Fibroblast of skin of abdomen (primary cell): ENCODE data around the gene CGGBP1. TPM values are rescaled to one million over a fixed set of nuclear protein-coding genes. Genes with fewer than 3 reads are reported as not detected.

Source experiments
- DNase-seq: peaks from one replicate; pipeline ENCODE4 v3.0.0-alpha.2; 2013
- polyA plus RNA-seq, 2 experiments: library from polyadenylated mRNA; unstranded; fragments of 120-200 nt; gene quantifications; one replicate each; pipeline ENCODE4 v1.2.1, GENCODE V29; 2013; ENCODE audit not compliant: insufficient read length in 2 of 2

Gene CGGBP1
- polyA plus RNA-seq (2013, experiment 1 of 2; ENCODE audit: insufficient read length) = 75.3 TPM
- polyA plus RNA-seq (2013, experiment 2 of 2; ENCODE audit: insufficient read length) = 72.3 TPM

DNA sequence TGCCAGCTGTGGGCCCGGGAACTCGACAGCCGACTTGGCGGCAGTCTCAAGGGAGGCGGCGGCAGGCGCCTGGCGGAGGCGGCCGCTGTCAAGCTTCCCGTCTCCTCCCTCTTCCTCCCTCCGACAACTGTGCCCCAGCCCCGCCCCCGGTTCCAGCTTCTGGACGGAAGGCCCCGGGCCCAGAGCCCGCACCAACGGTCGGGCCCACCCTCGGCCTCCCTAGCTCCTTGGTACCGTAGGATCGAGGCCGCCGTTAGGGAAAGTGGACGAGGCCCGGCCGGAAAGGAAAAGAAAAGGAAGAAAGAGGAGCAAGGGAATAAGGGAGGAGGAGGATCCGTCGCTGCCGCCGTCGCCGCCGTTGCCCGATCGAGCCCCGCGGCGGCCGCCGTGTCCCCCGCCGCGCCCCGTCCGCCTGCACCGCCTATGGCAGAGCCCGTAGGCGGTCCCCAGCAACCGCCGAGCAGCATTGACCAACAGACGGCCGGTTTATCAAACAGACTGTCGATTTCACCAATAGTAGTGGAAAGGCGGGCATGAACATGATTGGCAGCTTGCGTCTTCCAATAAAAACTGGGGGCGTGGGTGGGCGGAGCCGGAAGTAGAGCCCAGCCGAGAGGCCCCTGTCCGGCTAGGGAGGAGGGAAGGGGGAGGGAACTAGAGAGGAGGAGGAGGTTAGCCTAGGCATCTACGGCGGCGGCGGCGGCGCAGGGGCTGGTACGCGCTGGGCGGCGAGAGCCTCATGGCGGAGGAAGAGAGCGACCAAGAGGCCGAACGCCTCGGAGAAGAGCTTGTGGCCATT lies at the start of gene CGGBP1, which contains the start of gene ZNF654:
TSS of gene CGGBP1 (minus strand) at position 425 of the 799 bp plus-strand sequence. CDS start 3,029 bp downstream, outside the sequence.
TSS of gene ZNF654 (plus strand) at position 675 of the 799 bp plus-strand sequence. CDS start at position 740, 65 bp downstream.
- DNase-seq = peak; percentile 99

DNA sequence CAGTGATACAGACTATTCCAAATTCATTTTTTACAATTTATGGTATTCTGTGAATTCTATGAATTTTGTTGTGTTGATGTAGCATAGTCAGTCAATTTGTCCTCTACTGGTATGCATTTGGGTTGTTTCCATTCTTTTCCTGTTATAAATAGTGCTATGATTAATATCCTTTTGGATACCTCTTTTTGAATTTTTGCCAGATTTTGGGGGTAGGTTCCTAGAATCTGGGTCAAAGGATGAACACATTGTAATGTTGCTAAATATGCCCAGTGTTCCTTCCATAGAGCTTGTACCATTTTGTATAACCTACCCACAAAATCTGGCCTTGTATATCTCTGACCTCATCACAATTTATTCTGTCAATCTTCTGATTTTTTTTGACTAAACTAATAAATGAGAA lies 46.5 kb upstream of the CGGBP1 start:
- peak; percentile 32 for DNase-seq

- no peak for DNase-seq
Measured at GRCh38 chr3:88101142-88101541, 42.3 kb upstream of the CGGBP1 start.

- no peak for DNase-seq
Measured at GRCh38 chr3:88093266-88093665, 34.5 kb upstream of the CGGBP1 start.

DNA sequence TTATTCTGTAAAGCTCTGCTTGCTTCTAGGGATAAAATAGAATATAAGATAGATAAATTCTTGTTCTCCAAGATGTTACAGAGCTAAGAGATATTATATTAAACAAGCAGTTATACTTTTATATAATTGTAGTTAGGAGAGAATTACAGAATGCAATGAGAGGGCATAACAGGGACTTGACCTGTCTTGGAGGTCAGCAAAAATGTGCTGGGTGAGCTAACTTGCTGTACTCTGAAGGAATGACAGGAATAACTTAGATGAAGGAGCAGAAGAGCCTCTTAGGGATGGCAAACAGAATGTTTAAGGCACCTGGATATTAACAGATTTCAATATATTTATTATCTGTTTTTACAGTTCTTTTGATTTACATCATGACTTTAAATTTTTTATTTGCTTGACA lies 33.5 kb upstream of the CGGBP1 start:
- no peak for DNase-seq

GRCh38 chr3:88090681-88091080 lies 31.9 kb upstream of the CGGBP1 start:
- no peak for DNase-seq

GRCh38 chr3:88084097-88084501 lies 25.3 kb upstream of the CGGBP1 start:
- DNase-seq = no peak

DNA sequence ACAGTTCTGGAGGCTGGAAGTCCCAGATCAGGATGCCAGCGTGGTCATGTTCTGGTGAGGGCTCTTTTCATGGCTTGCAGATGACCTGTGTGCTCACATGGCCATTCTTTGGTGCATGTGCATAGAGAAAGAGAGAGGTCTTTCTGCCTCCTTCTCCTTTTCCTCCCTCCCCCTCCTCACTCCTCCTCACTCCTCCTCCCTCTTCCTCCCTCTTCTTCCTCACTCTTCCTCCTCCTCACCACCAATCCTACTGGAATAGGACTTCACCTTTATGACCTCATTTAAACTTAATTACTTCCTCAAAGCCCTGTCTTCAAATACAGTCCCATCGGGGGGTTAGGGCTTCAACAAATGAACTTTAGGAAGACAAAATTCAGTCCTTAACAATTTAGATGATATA lies 24.0 kb upstream of the CGGBP1 start:
- no peak for DNase-seq

DNA sequence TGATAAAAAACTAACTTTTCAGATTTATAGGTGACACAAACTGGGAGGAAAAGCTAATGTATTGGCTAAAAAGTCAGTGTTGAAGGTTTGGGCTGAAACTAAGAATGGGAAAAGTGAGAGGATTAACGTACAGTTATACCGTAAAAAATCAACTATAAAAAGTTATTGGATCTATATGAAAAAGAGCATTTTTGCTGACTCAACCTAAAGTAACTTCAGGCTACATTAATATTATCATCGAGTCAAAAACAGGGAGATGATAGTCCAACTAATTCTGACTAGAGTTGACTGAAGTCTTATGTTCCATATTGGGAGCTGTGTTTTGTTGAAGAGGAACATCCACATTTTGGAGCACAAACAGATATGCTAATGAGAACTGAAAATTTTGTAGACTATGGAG lies 20.1 kb upstream of the CGGBP1 start:
- no peak for DNase-seq

DNA sequence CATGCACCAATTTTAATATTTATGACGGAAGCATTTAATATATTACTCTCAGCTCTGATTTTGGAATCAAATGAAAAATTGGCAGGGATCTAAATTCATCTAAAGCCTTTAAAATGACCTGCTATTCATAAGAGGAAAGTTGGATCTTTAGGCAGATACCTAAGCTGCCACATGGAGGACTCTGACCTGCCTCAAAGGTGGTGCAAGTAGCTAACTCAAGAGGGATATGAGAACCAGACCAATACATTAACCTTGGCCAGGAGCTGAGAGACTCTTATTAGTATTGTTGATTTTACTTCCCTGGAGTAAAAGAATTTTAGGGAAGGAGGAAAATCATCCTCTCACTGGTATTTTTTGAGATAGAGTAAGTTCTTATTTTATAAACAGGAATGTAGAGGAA lies 17.9 kb upstream of the CGGBP1 start:
- DNase-seq = no peak

DNA sequence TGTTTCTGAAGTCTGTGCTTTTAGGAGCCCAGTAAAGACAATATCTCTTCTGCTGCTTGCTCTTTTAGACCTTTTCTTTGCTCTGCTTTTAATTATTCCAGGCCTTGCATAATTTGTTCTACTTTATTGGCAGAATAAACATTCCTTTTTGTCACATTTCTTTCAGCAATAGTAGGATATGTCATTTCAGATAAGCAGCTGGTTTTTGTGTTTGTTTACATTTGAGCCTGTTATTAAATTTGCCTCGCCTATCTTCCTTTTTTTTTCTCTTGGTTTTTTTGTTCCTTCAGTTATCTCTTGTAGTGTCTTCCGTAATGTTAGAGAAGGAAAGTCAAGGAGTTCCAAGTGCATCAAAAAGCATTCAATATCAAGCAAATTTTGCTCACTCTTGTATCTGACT lies 16.7 kb upstream of the CGGBP1 start:
- DNase-seq = no peak

- no peak for DNase-seq
Measured at GRCh38 chr3:88075072-88075471, 16.3 kb upstream of the CGGBP1 start.

DNA sequence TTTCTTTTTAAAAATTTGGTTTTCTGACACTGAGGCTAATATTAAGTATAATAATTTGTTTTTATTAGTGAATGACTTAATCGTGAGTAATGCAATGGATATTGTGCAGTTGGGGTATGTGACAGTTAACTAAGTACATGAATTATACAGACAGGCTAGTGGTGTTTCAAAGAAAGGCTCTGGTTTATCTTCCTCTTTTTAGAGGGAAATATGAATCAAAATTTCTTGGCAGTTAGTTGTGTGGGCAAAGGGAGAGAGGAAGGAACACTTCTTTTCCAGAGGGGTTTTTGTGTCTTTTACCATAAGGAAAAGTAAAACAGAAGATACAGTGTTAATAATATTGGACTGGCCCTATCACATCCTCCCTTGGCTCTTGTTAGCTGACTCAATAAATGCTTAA lies 2.9 kb upstream of the CGGBP1 start:
- no peak for DNase-seq

DNA sequence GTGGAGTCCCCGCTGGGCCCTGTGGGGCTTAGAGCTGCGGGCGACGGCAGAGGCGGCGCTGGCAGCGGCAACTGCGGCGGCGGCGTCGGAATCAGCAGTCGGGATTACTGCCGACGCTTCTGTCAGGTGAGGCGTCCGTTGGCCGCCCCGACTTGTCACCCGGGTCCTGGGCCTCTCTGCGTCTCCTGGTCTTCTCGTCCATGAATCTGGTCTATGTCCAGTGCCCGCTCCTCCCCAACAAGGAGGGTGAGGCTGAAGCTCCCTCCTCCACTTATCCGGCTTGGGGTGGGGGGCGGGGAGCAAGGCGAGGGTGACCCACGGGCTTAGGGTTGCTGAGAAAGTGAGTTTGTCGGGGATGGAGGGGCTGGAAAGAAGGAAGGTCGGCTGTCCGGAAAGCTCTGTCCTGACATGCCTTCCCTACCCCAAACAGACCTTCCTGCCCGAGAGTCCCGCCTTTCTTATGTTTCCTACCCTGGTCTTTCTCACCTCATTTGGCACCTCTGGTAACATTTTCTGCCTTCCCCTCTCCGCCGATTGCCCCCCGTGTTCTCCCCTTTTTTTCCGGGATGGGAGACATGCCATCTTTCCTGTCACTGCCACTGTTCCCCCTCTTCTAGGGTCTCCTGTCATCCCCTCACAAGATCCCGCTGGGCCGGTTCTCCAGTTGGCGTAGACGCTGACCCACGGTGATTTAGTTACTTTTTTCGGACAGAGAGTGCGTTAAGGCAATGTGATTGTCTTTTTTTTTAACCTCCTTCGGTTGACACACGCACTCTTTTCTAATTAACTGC lies 770 bp upstream of the CGGBP1 start:
- DNase-seq = no peak

- DNase-seq = no peak
Measured at GRCh38 chr3:88058306-88058580, 562 bp downstream of the CGGBP1 start.

DNA sequence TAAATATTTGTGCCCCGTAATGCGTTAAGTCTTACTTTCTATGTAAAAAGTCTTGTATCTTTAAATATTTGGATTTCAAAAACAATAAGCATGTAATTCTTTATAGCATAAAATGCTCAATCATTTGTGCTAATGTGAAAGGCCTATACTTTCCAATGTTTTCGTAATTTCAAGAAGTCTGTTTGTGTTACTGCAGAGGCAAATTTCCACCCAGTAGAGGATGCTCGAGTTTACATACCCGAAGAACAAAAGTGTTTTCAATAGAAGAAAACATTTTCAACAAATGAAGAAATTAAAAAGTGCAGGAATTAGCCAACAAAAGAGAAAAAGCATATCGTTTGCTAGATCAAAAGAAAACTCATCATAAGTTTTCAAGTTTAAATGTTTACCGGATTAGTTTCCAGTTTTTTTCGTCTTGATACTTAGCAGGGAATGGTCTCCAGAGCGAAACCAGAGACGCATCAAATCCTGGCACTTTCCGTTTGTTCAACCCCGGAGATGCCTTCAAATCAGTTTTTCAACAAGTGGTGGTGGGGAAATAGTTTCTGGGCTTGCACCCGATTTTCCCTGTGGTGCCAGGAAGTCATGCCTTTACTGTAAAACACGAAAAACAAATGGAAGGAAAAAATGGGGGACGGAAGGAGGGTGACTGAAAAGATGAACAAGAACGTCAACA lies 1.0 kb downstream of the CGGBP1 start:
- peak; percentile 12 for DNase-seq

DNA sequence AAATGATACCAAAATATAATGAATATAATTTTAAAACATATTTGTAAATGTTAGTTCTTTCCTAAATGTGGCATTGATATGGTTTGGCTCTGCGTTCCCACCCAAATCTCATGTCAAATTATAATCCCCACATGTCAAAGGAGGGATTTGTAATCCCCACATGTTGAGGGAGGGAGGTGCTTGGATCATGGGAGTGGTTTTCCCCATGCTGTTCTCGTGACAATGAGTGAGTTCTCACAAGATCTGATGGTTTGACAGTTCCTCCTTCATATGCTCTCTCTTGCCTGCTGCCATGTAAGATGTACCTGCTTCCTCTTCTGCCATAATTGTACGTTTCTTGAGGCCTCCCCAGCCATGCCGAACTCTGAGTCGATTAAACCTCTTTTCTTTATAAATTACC lies 12.0 kb downstream of the CGGBP1 start:
- no peak for DNase-seq

GRCh38 chr3:88044411-88044810 lies 14.4 kb downstream of the CGGBP1 start:
- no peak for DNase-seq

DNA sequence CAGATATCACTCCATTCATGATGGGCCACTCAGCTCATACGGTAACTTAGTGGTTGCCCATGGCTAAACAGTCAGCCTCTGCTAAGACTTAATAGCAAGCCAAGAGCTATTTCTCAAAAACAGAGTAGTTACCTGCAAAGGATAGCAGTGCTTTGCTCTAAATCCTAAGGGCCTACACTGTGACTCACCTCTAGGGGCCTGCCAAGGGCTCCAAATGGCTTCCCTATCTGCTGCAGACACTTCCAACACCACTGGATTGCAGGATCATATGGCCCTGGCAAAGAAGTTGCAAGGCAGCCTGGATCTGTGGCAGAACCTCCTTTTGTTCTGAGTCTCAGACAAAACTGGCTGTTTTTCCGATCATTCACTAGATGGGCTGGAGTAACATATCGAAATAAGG lies 17.8 kb downstream of the CGGBP1 start:
- DNase-seq = no peak

GRCh38 chr3:88040529-88040928 lies 18.3 kb downstream of the CGGBP1 start:
- no peak for DNase-seq

GRCh38 chr3:88038566-88038965 lies 20.2 kb downstream of the CGGBP1 start:
- peak; percentile 62 for DNase-seq

- DNase-seq = no peak
Measured at GRCh38 chr3:88036221-88036620, 22.6 kb downstream of the CGGBP1 start.
